ENCODE results near the gene C1orf94. TPM values are rescaled to one million over a fixed set of nuclear protein-coding genes. Genes with fewer than 3 reads are reported as not detected.

Gene C1orf94
- total and polyA plus RNA-seq, 10 of the 15 experiments (the other 5 are each of a cell fraction or from before 2014, with no cell fraction given) = not detected

GRCh38 chr1:34128186-34128889 lies 48.4 kb upstream of the C1orf94 start:
- Histone ChIP-seq H3K4me3 (no peak overlapping the region), H3K9me3 (replicated peaks; ENCODE audit: control insufficient read depth, insufficient read depth, low read length) (no peaks in the 10 kb centered on the region), H2AFZ (ENCODE audit: control insufficient read depth, low read depth, low read length) (no peak overlapping the region), H3K4me1 (ENCODE audit: control insufficient read depth, insufficient read depth, low read length) (no peaks in the 10 kb centered on the region), H3K36me3 (ENCODE audit: control insufficient read depth in 2 of 2, insufficient read depth in 2 of 2, low read length in 1 of 2) (no peaks in the 10 kb centered on the region), H3K4me2 (ENCODE audit: control insufficient read depth, insufficient read depth) (no peak overlapping the region), H3K27me3 (replicated peaks in 1 of 2; ENCODE audit: control insufficient read depth in 2 of 2, insufficient read depth in 2 of 2, low read length in 1 of 2) (no peaks in the 10 kb centered on the region), H3K79me2 (ENCODE audit: control insufficient read depth, insufficient read depth, low read length) (no peaks in the 10 kb centered on the region), H3K27ac (ENCODE audit: control insufficient read depth, insufficient read depth) (no peak overlapping the region), H3K9ac (ENCODE audit: control insufficient read depth, insufficient read depth, low read length) (no peak overlapping the region), H4K20me1 (ENCODE audit: control insufficient read depth, insufficient read depth) (no peaks in the 10 kb centered on the region)
- 35% methylated on average over 13 of the region's 13 CpGs for WGBS (ENCODE audit: insufficient coverage, insufficient replicate concordance, low lambda C conversion rate, missing lambda C conversion rate)
- DNase-seq (ENCODE audit: low read depth, low spot score) (no peak), FAIRE-seq (no peak), ATAC-seq (no peak)
- CTCF ChIA-PET = no interaction called here
- RAD21 ChIA-PET (ENCODE audit: unreplicated experiment) = no interaction called here
- SMC1A ChIA-PET (ENCODE audit: uncharacterized antibody, unreplicated experiment) = no interaction called here
- in situ Hi-C loops (cut with MboI) (no loop called here), intact Hi-C loops (cut with micrococcal nuclease; ENCODE audit: unreplicated experiment) (no loop called here)
- TF ChIP-seq TARDBP (IDR thresholded peaks at IDR 0.05; ENCODE audit: borderline replicate concordance) (no peak), RCOR1 (conservative IDR thresholded peaks at IDR 0.05; ENCODE audit: low read depth, low read length) (no peak), HDAC2 (IDR thresholded peaks at IDR 0.05) (no peak), NFYB (IDR thresholded peaks at IDR 0.05; ENCODE audit: insufficient read depth, low read depth, low read length) (no peak)
- TF ChIP-seq, protein P1, sequence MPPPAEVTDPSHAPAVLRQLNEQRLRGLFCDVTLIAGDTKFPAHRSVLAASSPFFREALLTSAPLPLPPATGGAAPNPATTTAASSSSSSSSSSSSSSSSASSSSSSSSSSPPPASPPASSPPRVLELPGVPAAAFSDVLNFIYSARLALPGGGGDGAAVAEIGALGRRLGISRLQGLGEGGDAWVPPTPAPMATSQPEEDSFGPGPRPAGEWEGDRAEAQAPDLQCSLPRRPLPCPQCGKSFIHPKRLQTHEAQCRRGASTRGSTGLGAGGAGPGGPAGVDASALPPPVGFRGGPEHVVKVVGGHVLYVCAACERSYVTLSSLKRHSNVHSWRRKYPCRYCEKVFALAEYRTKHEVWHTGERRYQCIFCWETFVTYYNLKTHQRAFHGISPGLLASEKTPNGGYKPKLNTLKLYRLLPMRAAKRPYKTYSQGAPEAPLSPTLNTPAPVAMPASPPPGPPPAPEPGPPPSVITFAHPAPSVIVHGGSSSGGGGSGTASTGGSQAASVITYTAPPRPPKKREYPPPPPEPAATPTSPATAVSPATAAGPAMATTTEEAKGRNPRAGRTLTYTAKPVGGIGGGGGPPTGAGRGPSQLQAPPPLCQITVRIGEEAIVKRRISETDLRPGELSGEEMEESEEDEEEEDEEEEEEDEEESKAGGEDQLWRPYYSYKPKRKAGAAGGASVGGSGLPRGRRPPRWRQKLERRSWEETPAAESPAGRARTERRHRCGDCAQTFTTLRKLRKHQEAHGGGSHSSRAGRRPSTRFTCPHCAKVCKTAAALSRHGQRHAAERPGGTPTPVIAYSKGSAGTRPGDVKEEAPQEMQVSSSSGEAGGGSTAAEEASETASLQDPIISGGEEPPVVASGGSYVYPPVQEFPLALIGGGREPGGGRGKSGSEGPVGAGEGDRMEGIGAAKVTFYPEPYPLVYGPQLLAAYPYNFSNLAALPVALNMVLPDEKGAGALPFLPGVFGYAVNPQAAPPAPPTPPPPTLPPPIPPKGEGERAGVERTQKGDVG (CRISPR knock-in tag; IDR thresholded peaks at IDR 0.05) = no peak
- TF ChIP-seq, protein P2, sequence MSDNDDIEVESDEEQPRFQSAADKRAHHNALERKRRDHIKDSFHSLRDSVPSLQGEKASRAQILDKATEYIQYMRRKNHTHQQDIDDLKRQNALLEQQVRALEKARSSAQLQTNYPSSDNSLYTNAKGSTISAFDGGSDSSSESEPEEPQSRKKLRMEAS (IDR thresholded peaks at IDR 0.05; ENCODE audit: low read depth, low read length) = no peak
- BruUV-seq (replicated peaks) = no TSS peak
- POLR2A ChIA-PET = no interaction called here

Data from GM12878 (cell line).